ENCODE measurements around the gene RNF144B.

RNF144B gene

GRCh38 chr6:18388271-18388670 lies 1.1 kb downstream of the RNF144B start:
- peaks cover 3% of the 10 kb centered on the region for H3K9me3 Mint-ChIP-seq
- H3K27me3 Mint-ChIP-seq (ENCODE audit: low read depth, poor library complexity) = peaks cover 51% of the 10 kb centered on the region
- H3K4me3 Mint-ChIP-seq = peak overlapping the region; percentile 91
- TF ChIP-seq CTCF (IDR thresholded peaks at IDR 0.05) = no peak
- H3K4me1 Mint-ChIP-seq = peaks cover 21% of the 10 kb centered on the region
- no peak overlapping the region for H3K27ac Mint-ChIP-seq
- DNase-seq = no peak
- no peaks in the 10 kb centered on the region for H3K36me3 Mint-ChIP-seq (ENCODE audit: low read depth)

GRCh38 chr6:18388942-18389341 lies 1.8 kb downstream of the RNF144B start:
- Mint-ChIP-seq H3K27ac (no peak overlapping the region), H3K36me3 (ENCODE audit: low read depth) (no peaks in the 10 kb centered on the region)
- no peak for TF ChIP-seq CTCF (IDR thresholded peaks at IDR 0.05)

GRCh38 chr6:18389479-18389878 lies 2.3 kb downstream of the RNF144B start:
- Mint-ChIP-seq H3K9me3 (peaks cover 3% of the 10 kb centered on the region), H3K27ac (no peak overlapping the region), H3K4me1 (peaks cover 21% of the 10 kb centered on the region), H3K27me3 (ENCODE audit: low read depth, poor library complexity) (peaks cover 46% of the 10 kb centered on the region), H3K36me3 (ENCODE audit: low read depth) (no peaks in the 10 kb centered on the region), H3K4me3 (no peak overlapping the region)
- no peak for DNase-seq
- TF ChIP-seq CTCF (IDR thresholded peaks at IDR 0.05) = no peak

More at GRCh38 chr6:18388942-18389341, 1.8 kb downstream of the RNF144B start:
- H3K9me3 Mint-ChIP-seq = peaks cover 3% of the 10 kb centered on the region
- no peak overlapping the region for H3K4me3 Mint-ChIP-seq
- peaks cover 21% of the 10 kb centered on the region for H3K4me1 Mint-ChIP-seq
- H3K27me3 Mint-ChIP-seq (ENCODE audit: low read depth, poor library complexity) = peaks cover 50% of the 10 kb centered on the region
- no peak for DNase-seq

- no peak for DNase-seq
- Mint-ChIP-seq H3K9me3 (peaks cover 3% of the 10 kb centered on the region), H3K4me1 (peaks cover 21% of the 10 kb centered on the region), H3K36me3 (ENCODE audit: low read depth) (no peaks in the 10 kb centered on the region), H3K27me3 (ENCODE audit: low read depth, poor library complexity) (peaks cover 44% of the 10 kb centered on the region), H3K4me3 (no peak overlapping the region), H3K27ac (no peak overlapping the region)
- no peak for TF ChIP-seq CTCF (IDR thresholded peaks at IDR 0.05)
These were observed 3.3 kb downstream of the RNF144B start for GRCh38 chr6:18390476-18390875.

- H3K9me3 Mint-ChIP-seq = peaks cover 3% of the 10 kb centered on the region
- H3K27ac Mint-ChIP-seq = no peak overlapping the region
- no peak for TF ChIP-seq CTCF (IDR thresholded peaks at IDR 0.05)
- peaks cover 41% of the 10 kb centered on the region for H3K27me3 Mint-ChIP-seq (ENCODE audit: low read depth, poor library complexity)
- peaks cover 21% of the 10 kb centered on the region for H3K4me1 Mint-ChIP-seq
- no peaks in the 10 kb centered on the region for H3K36me3 Mint-ChIP-seq (ENCODE audit: low read depth)
- DNase-seq = no peak
- H3K4me3 Mint-ChIP-seq = no peak overlapping the region
These were observed 3.9 kb downstream of the RNF144B start for GRCh38 chr6:18391023-18391422.

GRCh38 chr6:18392346-18392877 lies 5.3 kb downstream of the RNF144B start:
- DNase-seq = no peak
- H3K4me1 Mint-ChIP-seq = peaks cover 8% of the 10 kb centered on the region
- H3K9me3 Mint-ChIP-seq = peaks cover 3% of the 10 kb centered on the region
- no peak overlapping the region for H3K27ac Mint-ChIP-seq
- no peak for TF ChIP-seq CTCF (IDR thresholded peaks at IDR 0.05)
- peaks cover 29% of the 10 kb centered on the region for H3K27me3 Mint-ChIP-seq (ENCODE audit: low read depth, poor library complexity)
- H3K36me3 Mint-ChIP-seq (ENCODE audit: low read depth) = no peaks in the 10 kb centered on the region
- H3K4me3 Mint-ChIP-seq = no peak overlapping the region
